B cell (primary cell): ENCODE results near the gene MTMR10. TPM values are rescaled to one million over a fixed set of nuclear protein-coding genes. Genes with fewer than 3 reads are reported as not detected.
A peak's percentile ranks its signal among the peaks of the same experiment; 100 is the strongest.

Source experiments
- ATAC-seq: fragments of 200-7000 bp; cut with Tn5 transposase; one replicate; pipeline ENCODE4 v1.10.0; 2021; ENCODE audit warnings: low read depth, mild to moderate bottlenecking, moderate number of reproducible peaks, moderate library complexity
- CTCF ChIA-PET: fragments of 350-600 bp; sonication (Branson Sonifier 250); formaldehyde crosslinking; loops from one replicate; lab custom pipeline; 2021; ENCODE audit warnings: antibody characterized with exemption, inconsistent platforms; lab: Charles Lee
- POLR2A ChIA-PET: fragments of 350-600 bp; sonication (Branson Sonifier 250); formaldehyde crosslinking; loops from one replicate; lab custom pipeline; 2021; ENCODE audit warnings: antibody characterized with exemption; lab: Charles Lee
- DNase-seq: peaks from one replicate; pipeline ENCODE4 v3.0.0; 2013
- H2AFZ ChIP-seq: 2 replicates; pipeline ENCODE4 v1.6.1; 2012; ENCODE audit warnings: mild to moderate bottlenecking, low read depth, low read length; ENCODE audit not compliant: insufficient read depth, poor library complexity, severe bottlenecking
- H3K27ac ChIP-seq, 2 donors: 1 replicate in 1 of 2; 2 replicates in 1 of 2; pipeline ENCODE4 v1.5.1; 2012 to 2013; ENCODE audit warnings: low read length in 2 of 2, mild to moderate bottlenecking in 2 of 2, moderate library complexity in 1 of 2
- H3K27me3 ChIP-seq, 4 experiments: fragments of 200-600 bp in 1 of 4; sonication (generic) in 1 of 4; replicated peaks in 1 of 4; 1 replicate in 2 of 4; 2 replicates in 2 of 4; pipeline versions ENCODE4 v1.6.1 to v1.7.0; 2013 to 2016; ENCODE audit warnings: low read length in 3 of 4, mild to moderate bottlenecking in 2 of 4, mixed read lengths in 1 of 4, moderate library complexity in 1 of 4; ENCODE audit not compliant: insufficient read depth in 4 of 4, control insufficient read depth in 3 of 4; ENCODE audit errors: control extremely low read depth in 1 of 4
- H3K36me3 ChIP-seq, 2 experiments: replicated peaks in 1 of 2; 1 replicate in 1 of 2; 2 replicates in 1 of 2; pipeline versions ENCODE4 v1.6.1 to v1.7.1; 2013; ENCODE audit warnings: low read length in 1 of 2; ENCODE audit not compliant: insufficient read depth in 2 of 2, control insufficient read depth in 1 of 2; ENCODE audit errors: control extremely low read depth in 1 of 2, extremely low read depth in 1 of 2
- H3K4me1 ChIP-seq, 2 donors: fragments of 200-600 bp in 1 of 2; sonication (generic) in 1 of 2; 1 replicate in 1 of 2; 2 replicates in 1 of 2; pipeline versions ENCODE4 v1.5.1 to v1.6.1; 2013 to 2017; ENCODE audit warnings: low read length in 2 of 2; ENCODE audit not compliant: control insufficient read depth in 2 of 2, insufficient read depth in 2 of 2
- H3K4me2 ChIP-seq: replicated peaks from 2 replicates; pipeline ENCODE3; 2012; ENCODE audit warnings: mild to moderate bottlenecking, low read depth, low read length; ENCODE audit not compliant: poor library complexity, severe bottlenecking
- H3K4me3 ChIP-seq, 5 experiments: fragments of 200-600 bp in 1 of 5; sonication (generic) in 1 of 5; 1 replicate in 3 of 5; 2 replicates in 2 of 5; pipeline versions ENCODE4 v1.5.1 to v1.7.0; 2011 to 2016; ENCODE audit warnings: low read length in 4 of 5, mild to moderate bottlenecking in 4 of 5, low read depth in 2 of 5, control low read depth in 1 of 5, moderate library complexity in 1 of 5; ENCODE audit not compliant: insufficient read depth in 1 of 5; ENCODE audit errors: control extremely low read depth in 1 of 5, extremely low read depth in 1 of 5
- H3K79me2 ChIP-seq: fragments of 200-600 bp; sonication (generic); one replicate; pipeline ENCODE4 v1.6.0; 2016; ENCODE audit warnings: low read length; ENCODE audit not compliant: control insufficient read depth, insufficient read depth
- H3K9ac ChIP-seq: fragments of 200-600 bp; sonication (generic); 2 replicates; pipeline ENCODE4 v1.6.1; 2017; ENCODE audit warnings: mild to moderate bottlenecking, low read length, moderate library complexity
- H3K9me3 ChIP-seq, 3 donors: one replicate each; pipeline versions ENCODE4 v1.6.1 to v1.7.1; 2013; ENCODE audit warnings: low read length in 2 of 3; ENCODE audit not compliant: control insufficient read depth in 2 of 3, insufficient read depth in 1 of 3; ENCODE audit errors: control extremely low read depth in 1 of 3
- H4K20me1 ChIP-seq: 2 replicates; pipeline ENCODE4 v1.6.0; 2012; ENCODE audit warnings: mild to moderate bottlenecking, low read length; ENCODE audit not compliant: insufficient read depth, control insufficient read depth, poor library complexity, severe bottlenecking
- H3K27ac Mint-ChIP-seq: one replicate; pipeline ENCODE4 v1.8.0; 2021; ENCODE audit warnings: mixed read lengths
- H3K27me3 Mint-ChIP-seq: one replicate; pipeline ENCODE4 v1.8.0; 2021; ENCODE audit warnings: mixed read lengths
- H3K4me1 Mint-ChIP-seq: one replicate; pipeline ENCODE4 v1.8.0; 2021; ENCODE audit warnings: mixed read lengths
- H3K4me3 Mint-ChIP-seq: one replicate; pipeline ENCODE4 v1.8.0; 2021; ENCODE audit warnings: mixed read lengths
- H3K9me3 Mint-ChIP-seq: one replicate; pipeline ENCODE4 v1.8.0; 2022; ENCODE audit warnings: mixed read lengths; ENCODE audit not compliant: insufficient read depth
- EZH2 ChIP-seq: IDR thresholded peaks from 2 replicates; pipeline ENCODE4 v1.6.1; 2012; ENCODE audit warnings: borderline replicate concordance, low read depth, mild to moderate bottlenecking, moderate library complexity, low read length; ENCODE audit not compliant: insufficient read depth, poor library complexity, severe bottlenecking
- WGBS: methylation state at CpG from one replicate; pipeline ENCODE4 v1.1.5; 2013; ENCODE audit warnings: missing lambda C conversion rate; ENCODE audit not compliant: insufficient coverage; 5-methylcytosine and 5-hydroxymethylcytosine counted together
- intact Hi-C: fragments of 100-400 bp; cut with micrococcal nuclease; formaldehyde crosslinking; loops from one replicate; pipeline ENCODE4 v1.10.0; 2022
- polyA plus RNA-seq: library from polyadenylated mRNA; depleted of rRNA; stranded (reverse); fragments of >200 nt; gene quantifications from 2 replicates; pipeline ENCODE4 v1.2.3, GENCODE V29; 2012
- total RNA-seq, 2 donors: library from RNA; stranded (reverse); fragments of 120-200 nt in 1 of 2; gene quantifications; 1 replicate in 1 of 2; 2 replicates in 1 of 2; pipeline versions ENCODE4 v1.2.3 to v1.2.4, GENCODE V29; 2013 to 2022
- TF ChIP-seq, protein P1 (sequence below): fragments of 200-600 bp; IDR thresholded peaks from one replicate; pipeline ENCODE4 v1.8.0; 2022; ENCODE audit warnings: antibody characterized with exemption, mild to moderate bottlenecking

Gene MTMR10
- total and polyA plus RNA-seq, 2 donors (not counting 1 experiment from before 2014, with no cell fraction given), result 27.9 to 50.2 TPM

DNA sequence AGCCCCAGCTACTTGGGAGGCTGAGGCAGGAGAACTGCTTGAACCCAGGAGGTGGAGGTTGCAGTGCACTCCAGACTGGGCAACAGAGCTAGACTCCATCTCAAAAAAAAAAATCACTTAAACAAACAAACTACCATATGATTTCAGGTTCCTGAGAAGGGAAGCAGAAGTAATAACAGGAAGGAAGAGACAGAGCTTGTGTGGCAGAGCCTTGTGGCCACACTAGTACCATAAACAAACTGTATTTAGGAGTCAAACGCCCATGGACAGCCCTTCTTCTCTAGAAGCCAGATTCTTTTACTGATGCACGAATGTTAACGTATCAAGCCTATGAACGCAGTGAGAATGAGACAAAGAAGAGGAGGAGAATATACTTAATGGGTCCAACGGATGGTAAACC lies 12.0 kb downstream of the MTMR10 start:
- H3K4me3 Mint-ChIP-seq, result peak overlapping the region; percentile 65
- Histone ChIP-seq H3K79me2 (peaks cover 96% of the 10 kb centered on the region), H3K36me3 (peaks cover 7 to 55% of the 10 kb centered on the region in 2 experiments), H3K4me2 (peak overlapping the region; percentile 59), H3K9me3 (peaks cover 0 to 5% (median 0%) of the 10 kb centered on the region in 3 donors), H3K4me1 (peaks cover 50 to 57% of the 10 kb centered on the region in 2 donors), H3K9ac (peak overlapping the region; percentile 24), H4K20me1 (peaks cover 52% of the 10 kb centered on the region), H3K4me3 (peak overlapping the region in 1 of 5 experiments; percentile 43), H2AFZ (no peak overlapping the region), H3K27ac (peak overlapping the region; percentile 18 to 58), H3K27me3 (no peaks in the 10 kb centered on the region)
- CTCF ChIA-PET, result interaction anchor here (0.6 to 3.5 kb wide), 5 partner anchors 9 to 455 kb away, joined by 3 to 16 read pairs (median 6); no protein-coding TSS in a partner anchor
- H3K9me3 Mint-ChIP-seq, result no peaks in the 10 kb centered on the region
- no peaks in the 10 kb centered on the region for H3K27me3 Mint-ChIP-seq
- peak; percentile 67 for ATAC-seq
- peak overlapping the region; percentile 83 for H3K27ac Mint-ChIP-seq
- no CpG with 5 or more reads among the region's 5 CpGs for WGBS
- H3K4me1 Mint-ChIP-seq, result peaks cover 75% of the 10 kb centered on the region
- POLR2A ChIA-PET, result no interaction called here
- TF ChIP-seq, protein P1, sequence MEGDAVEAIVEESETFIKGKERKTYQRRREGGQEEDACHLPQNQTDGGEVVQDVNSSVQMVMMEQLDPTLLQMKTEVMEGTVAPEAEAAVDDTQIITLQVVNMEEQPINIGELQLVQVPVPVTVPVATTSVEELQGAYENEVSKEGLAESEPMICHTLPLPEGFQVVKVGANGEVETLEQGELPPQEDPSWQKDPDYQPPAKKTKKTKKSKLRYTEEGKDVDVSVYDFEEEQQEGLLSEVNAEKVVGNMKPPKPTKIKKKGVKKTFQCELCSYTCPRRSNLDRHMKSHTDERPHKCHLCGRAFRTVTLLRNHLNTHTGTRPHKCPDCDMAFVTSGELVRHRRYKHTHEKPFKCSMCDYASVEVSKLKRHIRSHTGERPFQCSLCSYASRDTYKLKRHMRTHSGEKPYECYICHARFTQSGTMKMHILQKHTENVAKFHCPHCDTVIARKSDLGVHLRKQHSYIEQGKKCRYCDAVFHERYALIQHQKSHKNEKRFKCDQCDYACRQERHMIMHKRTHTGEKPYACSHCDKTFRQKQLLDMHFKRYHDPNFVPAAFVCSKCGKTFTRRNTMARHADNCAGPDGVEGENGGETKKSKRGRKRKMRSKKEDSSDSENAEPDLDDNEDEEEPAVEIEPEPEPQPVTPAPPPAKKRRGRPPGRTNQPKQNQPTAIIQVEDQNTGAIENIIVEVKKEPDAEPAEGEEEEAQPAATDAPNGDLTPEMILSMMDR, result no peak
- TF ChIP-seq EZH2, result no peak
- intact Hi-C loops, result loop anchor here (5.0 kb wide), 2 partner anchors 33 to 148 kb away; no protein-coding TSS in a partner anchor
- DNase-seq, result peak; percentile 41

DNA sequence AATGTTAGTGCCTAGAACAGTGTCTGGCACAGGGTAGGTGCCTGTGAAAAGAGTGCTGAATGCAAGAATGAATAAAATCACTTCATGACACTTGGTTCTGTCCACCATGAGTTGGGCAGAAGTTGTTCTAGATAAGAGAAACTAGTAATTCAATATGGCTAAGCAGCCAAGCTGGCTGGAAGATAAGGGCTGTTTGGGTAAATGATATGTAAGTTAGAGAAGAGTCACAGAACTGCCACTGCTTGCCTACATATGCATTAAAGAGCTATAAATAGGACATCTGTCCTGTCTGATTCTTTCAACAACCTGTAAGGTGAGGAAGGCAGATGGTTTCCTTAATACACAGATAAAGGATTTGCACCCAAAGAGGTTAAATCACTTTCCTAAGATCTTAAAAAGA lies 13.1 kb downstream of the MTMR10 start:
- Mint-ChIP-seq H3K4me3 (peak overlapping the region; percentile 9), H3K9me3 (no peaks in the 10 kb centered on the region), H3K27me3 (no peaks in the 10 kb centered on the region), H3K27ac (peak overlapping the region; percentile 5), H3K4me1 (peaks cover 67% of the 10 kb centered on the region)
- H3K36me3 ChIP-seq, result peaks cover 18 to 62% of the 10 kb centered on the region in 2 experiments
- peaks cover 39 to 46% of the 10 kb centered on the region in 2 donors for H3K4me1 ChIP-seq
- ChIA-PET POLR2A (no interaction called here), CTCF (interaction anchor here (1.3 to 6.0 kb wide), 4 partner anchors 10 to 510 kb away, joined by 3 to 44 read pairs (median 10); no protein-coding TSS in a partner anchor)
- H3K27ac ChIP-seq, result peak overlapping the region in 1 of 2 donors; percentile 52
- no peak overlapping the region for H3K9ac ChIP-seq
- H3K9me3 ChIP-seq, result peaks cover 0 to 5% (median 0%) of the 10 kb centered on the region in 3 donors
- peak overlapping the region; percentile 59 for H3K4me2 ChIP-seq
- TF ChIP-seq EZH2, result no peak
- TF ChIP-seq, protein P1, result no peak
- DNase-seq, result no peak
- H4K20me1 ChIP-seq, result peaks cover 52% of the 10 kb centered on the region
- H3K27me3 ChIP-seq, result no peaks in the 10 kb centered on the region
- no peak overlapping the region for H2AFZ ChIP-seq
- H3K79me2 ChIP-seq, result peaks cover 96% of the 10 kb centered on the region
- no peak overlapping the region for H3K4me3 ChIP-seq
- ATAC-seq, result no peak
- intact Hi-C loops, result loop anchor here (5.0 kb wide), 2 partner anchors 34 to 149 kb away; no protein-coding TSS in a partner anchor
